Kidney (tissue), 14 donors: ENCODE data around the gene SUGP2. TPM values are rescaled to one million over a fixed set of nuclear protein-coding genes. Genes with fewer than 3 reads are reported as not detected.

Experiments
- DNase-seq, 5 donors: peaks; one replicate each; pipeline ENCODE4 v3.0.0-alpha.2; 2013 to 2020
- FAIRE-seq: peaks from 2 replicates; lab custom pipeline; 2012; peaks lifted over from hg19 to GRCh38; lab: Jason Lieb, UNC
- H3K27ac ChIP-seq, 2 donors: one replicate each; pipeline ENCODE4 v1.7.0; 2013; ENCODE audit warnings: low read depth in 2 of 2, low read length in 2 of 2, inconsistent platforms in 1 of 2
- H3K27me3 ChIP-seq: one replicate; pipeline ENCODE4 v1.7.1; 2013; ENCODE audit warnings: low read length, inconsistent platforms; ENCODE audit not compliant: control insufficient read depth, insufficient read depth
- H3K36me3 ChIP-seq, 3 donors: one replicate each; pipeline versions ENCODE4 v1.7.0 to v1.7.1; 2013; ENCODE audit warnings: low read length in 3 of 3, control low read depth in 1 of 3, inconsistent platforms in 1 of 3; ENCODE audit not compliant: insufficient read depth in 3 of 3, control insufficient read depth in 2 of 3
- H3K4me1 ChIP-seq, 3 donors: one replicate each; pipeline versions ENCODE4 v1.7.0 to v1.7.1; 2013; ENCODE audit warnings: low read length in 3 of 3, inconsistent platforms in 1 of 3, low read depth in 1 of 3; ENCODE audit not compliant: control insufficient read depth in 2 of 3, insufficient read depth in 2 of 3
- H3K4me3 ChIP-seq, 3 donors: one replicate each; pipeline versions ENCODE4 v1.7.0 to v1.8.1; 2013; ENCODE audit warnings: low read length in 3 of 3, control low read depth in 1 of 3, inconsistent platforms in 1 of 3
- H3K9ac ChIP-seq, 3 donors: one replicate each; pipeline versions ENCODE4 v1.7.0 to v1.7.1; 2013; ENCODE audit warnings: low read length in 3 of 3, control low read depth in 1 of 3, inconsistent platforms in 1 of 3
- H3K9me3 ChIP-seq, 3 donors: one replicate each; pipeline versions ENCODE4 v1.7.0 to v1.7.1; 2013; ENCODE audit warnings: low read length in 3 of 3, control low read depth in 1 of 3, inconsistent platforms in 1 of 3; ENCODE audit not compliant: control insufficient read depth in 2 of 3, insufficient read depth in 1 of 3
- CTCF ChIP-seq: IDR thresholded peaks from 3 replicates; pipeline ENCODE4 v1.5.1; 2012; ENCODE audit warnings: mild to moderate bottlenecking, moderate library complexity, borderline replicate concordance; ENCODE audit not compliant: insufficient read depth; ENCODE audit errors: extremely low read depth
- intact Hi-C: fragments of 100-400 bp; cut with DNase I; formaldehyde crosslinking; loops from one replicate; pipeline ENCODE4 v1.11.1; 2022
- polyA plus RNA-seq: library from polyadenylated mRNA; stranded (reverse); fragments of 350-450 nt; fragmentation: Illumina TruSeq; extraction: RNeasy Lipid Tissue Mini Kit (QIAGEN cat#74804); gene quantifications from one replicate; pipeline ENCODE4 v1.2.3, GENCODE V29; 2014; ENCODE audit warnings: low read depth, low replicate concordance; ENCODE audit not compliant: insufficient read depth
- total RNA-seq: library from RNA; stranded (reverse); fragmentation: NEBNext Ultra II Directional; extraction: Animal tissue kit (Norgen Biotek cat#: 25700); gene quantifications from one replicate; pipeline ENCODE4 v1.2.1, GENCODE V29; 2021
- donor health status: control.
- donor health status: control.
- donor health status: control.
- donor health status: control.
- donor health status: control.
- donor health status: DM: yes; HTN: yes; CAD: no.
- donor health status: Normal renal cell carcinoma (clear cell type).

Gene SUGP2
- total and polyA plus RNA-seq, 2 donors from 2014 or later: 47.5 to 74.1 TPM

GRCh38 chr19:18969931-18970659, 63.2 kb downstream of the SUGP2 start:
- Histone ChIP-seq H3K9me3 (no peaks in the 10 kb centered on the region), H3K9ac (no peak overlapping the region), H3K4me3 (no peak overlapping the region), H3K27ac (peak overlapping the region in 1 of 2 donors; percentile 79), H3K4me1 (peaks cover 0 to 8% (median 5%) of the 10 kb centered on the region in 3 donors), H3K36me3 (no peaks in the 10 kb centered on the region), H3K27me3 (no peaks in the 10 kb centered on the region)
- intact Hi-C loops: no loop called here
- TF ChIP-seq CTCF: no peak
- DNase-seq (no peak), FAIRE-seq (no peak)

DNA sequence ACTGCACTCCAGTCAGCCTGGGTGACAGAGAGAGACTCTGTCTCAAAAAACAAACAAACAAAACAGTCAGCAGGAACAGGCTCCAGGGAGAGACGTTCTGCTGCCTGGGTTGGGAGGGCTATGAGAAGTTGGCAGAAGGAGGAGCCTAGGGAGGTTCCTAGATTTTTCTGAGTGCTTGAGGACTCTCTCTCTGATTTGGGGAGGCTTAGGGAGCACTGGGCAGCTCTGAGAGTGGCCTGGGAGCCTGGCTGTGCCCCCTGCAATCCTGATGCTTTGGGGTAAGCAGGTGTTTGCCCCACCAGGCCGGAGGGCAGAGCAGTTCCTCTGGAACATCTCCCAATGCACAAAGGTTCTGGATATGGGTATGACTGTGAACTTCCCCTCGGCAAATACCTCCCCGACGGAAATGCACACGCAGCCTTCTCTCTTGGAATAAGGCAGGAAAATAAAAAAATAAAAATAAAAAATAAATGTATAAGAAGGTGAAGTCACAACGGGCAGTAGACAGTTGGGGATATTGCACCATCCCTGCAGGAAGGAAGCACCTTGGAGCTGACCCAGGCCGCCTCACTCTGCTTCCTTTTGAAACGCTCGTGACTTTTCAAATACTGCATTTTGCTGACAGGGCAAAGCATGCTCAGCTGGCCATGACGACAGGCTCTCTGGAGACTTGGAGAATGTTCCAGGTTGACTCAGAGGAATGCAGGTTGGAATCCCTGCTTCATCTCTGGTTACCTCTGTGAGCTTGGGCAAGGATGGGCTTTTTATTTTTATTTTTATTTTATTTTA, 65.8 kb downstream of the SUGP2 start:
- Histone ChIP-seq H3K4me3 (no peak overlapping the region), H3K4me1 (peaks cover 0 to 5% (median 3%) of the 10 kb centered on the region in 3 donors), H3K9ac (peak overlapping the region in 2 of 3 donors; percentile 54 to 71), H3K36me3 (no peaks in the 10 kb centered on the region), H3K9me3 (no peaks in the 10 kb centered on the region), H3K27ac (peak overlapping the region; percentile 88 to 96), H3K27me3 (no peaks in the 10 kb centered on the region)
- DNase-seq: peak; percentile 77 to 92 (median 86)
- FAIRE-seq: peak; percentile 62
- no peak for TF ChIP-seq CTCF
- intact Hi-C loops: no loop called here

- no peaks in the 10 kb centered on the region for H3K9me3 ChIP-seq
- peak overlapping the region; percentile 9 to 22 for H3K27ac ChIP-seq
- intact Hi-C loops: no loop called here
- peaks cover 0 to 5% (median 3%) of the 10 kb centered on the region in 3 donors for H3K4me1 ChIP-seq
- peak in 2 of 5 donors; percentile 48 to 60 for DNase-seq
- H3K36me3 ChIP-seq: no peaks in the 10 kb centered on the region
- FAIRE-seq: no peak
- H3K27me3 ChIP-seq: no peaks in the 10 kb centered on the region
- H3K4me3 ChIP-seq: no peak overlapping the region
- TF ChIP-seq CTCF: no peak
- H3K9ac ChIP-seq: no peak overlapping the region
Observed at GRCh38 chr19:18966307-18966706, 67.0 kb downstream of the SUGP2 start.
